ENCODE data around the gene ATN1. TPM values are rescaled to one million over a fixed set of nuclear protein-coding genes. Genes with fewer than 3 reads are reported as not detected.
A peak's percentile ranks its signal among the peaks of the same experiment; 100 is the strongest.

The ATN1 gene
- total and polyA plus RNA-seq, 5 donors = 70.1 to 89.3 (median 88.5) TPM

GRCh38 chr12:6916426-6917200 lies 11.1 kb upstream of the ATN1 start:
- H3K4me3 ChIP-seq (ENCODE audit: low read length) = no peak overlapping the region
- no peaks in the 10 kb centered on the region for H3K4me1 ChIP-seq (ENCODE audit: control insufficient read depth, insufficient read depth, low read length)
- peak in 1 of 3 donors; percentile 55 for DNase-seq
- H3K27me3 ChIP-seq (ENCODE audit: control insufficient read depth, insufficient read depth) = no peaks in the 10 kb centered on the region
- no peak for ATAC-seq
- no peak overlapping the region for H3K27ac ChIP-seq (ENCODE audit: low read length)
- 89% methylated on average over 11 of the region's 11 CpGs for WGBS
- intact Hi-C loops (cut with DNase I) = no loop called here
- H3K9me3 ChIP-seq (ENCODE audit: control insufficient read depth, low read length) = no peaks in the 10 kb centered on the region

- H3K27ac ChIP-seq (ENCODE audit: low read length) = no peak overlapping the region
- intact Hi-C loops (cut with DNase I) = no loop called here
- no peak overlapping the region for H3K4me3 ChIP-seq (ENCODE audit: low read length)
- DNase-seq (no peak), ATAC-seq (no peak)
- H3K27me3 ChIP-seq (ENCODE audit: control insufficient read depth, insufficient read depth) = no peaks in the 10 kb centered on the region
- 79% methylated on average over 14 of the region's 14 CpGs for WGBS
- H3K9me3 ChIP-seq (ENCODE audit: control insufficient read depth, low read length) = no peaks in the 10 kb centered on the region
- no peaks in the 10 kb centered on the region for H3K4me1 ChIP-seq (ENCODE audit: control insufficient read depth, insufficient read depth, low read length)
These were observed 10.1 kb upstream of the ATN1 start for GRCh38 chr12:6917491-6918231.

- H3K27me3 ChIP-seq (ENCODE audit: control insufficient read depth, insufficient read depth) = no peaks in the 10 kb centered on the region
- DNase-seq = peak in 1 of 3 donors; percentile 46
- 64% methylated on average over 7 of the region's 7 CpGs for WGBS
These were observed 8.2 kb upstream of the ATN1 start for GRCh38 chr12:6919588-6919987.

GRCh38 chr12:6921539-6921938 lies 6.2 kb upstream of the ATN1 start:
- Histone ChIP-seq H3K9me3 (ENCODE audit: control insufficient read depth, low read length) (no peaks in the 10 kb centered on the region), H3K4me3 (ENCODE audit: low read length) (no peak overlapping the region), H3K4me1 (ENCODE audit: control insufficient read depth, insufficient read depth, low read length) (peaks cover 7% of the 10 kb centered on the region), H3K27ac (ENCODE audit: low read length) (no peak overlapping the region), H3K27me3 (ENCODE audit: control insufficient read depth, insufficient read depth) (no peaks in the 10 kb centered on the region)
- ATAC-seq (no peak), DNase-seq (peak in 1 of 3 donors; percentile 24)
- intact Hi-C loops (cut with DNase I) = no loop called here
- 82% methylated on average over 7 of the region's 7 CpGs for WGBS

More at GRCh38 chr12:6919588-6919987, 8.2 kb upstream of the ATN1 start:
- intact Hi-C loops (cut with DNase I) = no loop called here
- Histone ChIP-seq H3K4me3 (ENCODE audit: low read length) (no peak overlapping the region), H3K27ac (ENCODE audit: low read length) (no peak overlapping the region), H3K4me1 (ENCODE audit: control insufficient read depth, insufficient read depth, low read length) (peaks cover 2% of the 10 kb centered on the region), H3K9me3 (ENCODE audit: control insufficient read depth, low read length) (no peaks in the 10 kb centered on the region)
- ATAC-seq = no peak

GRCh38 chr12:6921996-6922946 lies 5.5 kb upstream of the ATN1 start:
- DNase-seq (peak in 1 of 3 donors; percentile 36), ATAC-seq (no peak)
- whole genome bisulfite sequencing = 78% methylated on average over 9 of the region's 9 CpGs
- no peaks in the 10 kb centered on the region for H3K9me3 ChIP-seq (ENCODE audit: control insufficient read depth, low read length)
- no peak overlapping the region for H3K27ac ChIP-seq (ENCODE audit: low read length)
- intact Hi-C loops (cut with DNase I) = no loop called here
- peaks cover 7% of the 10 kb centered on the region for H3K4me1 ChIP-seq (ENCODE audit: control insufficient read depth, insufficient read depth, low read length)
- H3K27me3 ChIP-seq (ENCODE audit: control insufficient read depth, insufficient read depth) = no peaks in the 10 kb centered on the region
- no peak overlapping the region for H3K4me3 ChIP-seq (ENCODE audit: low read length)

GRCh38 chr12:6923003-6923732 lies 4.6 kb upstream of the ATN1 start:
- no peaks in the 10 kb centered on the region for H3K9me3 ChIP-seq (ENCODE audit: control insufficient read depth, low read length)
- DNase-seq (peak in 2 of 3 donors; percentile 34 to 41), ATAC-seq (no peak)
- intact Hi-C loops (cut with DNase I) = no loop called here
- H3K27me3 ChIP-seq (ENCODE audit: control insufficient read depth, insufficient read depth) = no peaks in the 10 kb centered on the region
- H3K4me3 ChIP-seq (ENCODE audit: low read length) = no peak overlapping the region
- WGBS = 79% methylated on average over 10 of the region's 10 CpGs
- peaks cover 7% of the 10 kb centered on the region for H3K4me1 ChIP-seq (ENCODE audit: control insufficient read depth, insufficient read depth, low read length)
- no peak overlapping the region for H3K27ac ChIP-seq (ENCODE audit: low read length)

GRCh38 chr12:6923851-6924250 lies 3.9 kb upstream of the ATN1 start:
- 56% methylated on average over 6 of the region's 6 CpGs for WGBS
- intact Hi-C loops (cut with DNase I) = loop anchor here in 1 of 4 donors (2.0 kb wide), 1 partner anchor 45 kb away; no protein-coding TSS in a partner anchor
- H3K27ac ChIP-seq (ENCODE audit: low read length) = no peak overlapping the region

GRCh38 chr12:6925239-6925539 lies 2.6 kb upstream of the ATN1 start:
- Histone ChIP-seq H3K27ac (ENCODE audit: low read length) (peak overlapping the region; percentile 100), H3K27me3 (ENCODE audit: control insufficient read depth, insufficient read depth) (no peaks in the 10 kb centered on the region), H3K4me3 (ENCODE audit: low read length) (no peak overlapping the region), H3K4me1 (ENCODE audit: control insufficient read depth, insufficient read depth, low read length) (peaks cover 18% of the 10 kb centered on the region), H3K9me3 (ENCODE audit: control insufficient read depth, low read length) (no peaks in the 10 kb centered on the region)
- peak in 1 of 3 donors; percentile 75 for DNase-seq
- no peak for ATAC-seq
- intact Hi-C loops (cut with DNase I) = loop anchor here in 1 of 4 donors (2.0 kb wide), 1 partner anchor 44 kb away; no protein-coding TSS in a partner anchor
- WGBS = 14% methylated on average over 1 of the region's 1 CpG

More at GRCh38 chr12:6923851-6924250, 3.9 kb upstream of the ATN1 start:
- peak in 2 of 3 donors; percentile 28 to 50 for DNase-seq
- no peak for ATAC-seq
- Histone ChIP-seq H3K4me1 (ENCODE audit: control insufficient read depth, insufficient read depth, low read length) (peaks cover 7% of the 10 kb centered on the region), H3K27me3 (ENCODE audit: control insufficient read depth, insufficient read depth) (no peaks in the 10 kb centered on the region), H3K9me3 (ENCODE audit: control insufficient read depth, low read length) (no peaks in the 10 kb centered on the region), H3K4me3 (ENCODE audit: low read length) (no peak overlapping the region)

- Histone ChIP-seq H3K4me1 (ENCODE audit: control insufficient read depth, insufficient read depth, low read length) (peaks cover 18% of the 10 kb centered on the region), H3K27ac (ENCODE audit: low read length) (peak overlapping the region; percentile 100), H3K4me3 (ENCODE audit: low read length) (peak overlapping the region; percentile 12), H3K27me3 (ENCODE audit: control insufficient read depth, insufficient read depth) (no peaks in the 10 kb centered on the region), H3K9me3 (ENCODE audit: control insufficient read depth, low read length) (no peaks in the 10 kb centered on the region)
- ATAC-seq (peak; percentile 69 to 74), DNase-seq (peak; percentile 80 to 92 (median 91))
- 9% methylated on average over 8 of the region's 8 CpGs for WGBS
- intact Hi-C loops (cut with DNase I) = loop anchor here in 1 of 4 donors (2.0 kb wide), 2 partner anchors 19 to 43 kb away; partner anchors contain the start of gene C12orf57
These were observed 2.0 kb upstream of the ATN1 start for GRCh38 chr12:6925540-6926279.

Data from right cardiac atrium (tissue), 5 donors.